GM18909 (cell line): ENCODE measurements around the gene HAUS7.

Experiments used
- ATAC-seq: cut with Tn5 transposase; IDR thresholded peaks from one replicate; pipeline ENCODE4 v1.9.1; 2021; ENCODE audit warnings: mild to moderate bottlenecking; ENCODE audit not compliant: unreplicated experiment, poor library complexity

HAUS7 gene

GRCh38 chrX:153458476-153458875 lies 11.9 kb downstream of the HAUS7 start:
- no peak for ATAC-seq

- no peak for ATAC-seq
Measured at GRCh38 chrX:153457827-153458466, 12.4 kb downstream of the HAUS7 start.

- ATAC-seq, result no peak
Measured at GRCh38 chrX:153457136-153457825, 13.1 kb downstream of the HAUS7 start.

GRCh38 chrX:153456704-153457103 lies 13.7 kb downstream of the HAUS7 start:
- ATAC-seq, result no peak

GRCh38 chrX:153456161-153456560 lies 14.2 kb downstream of the HAUS7 start:
- ATAC-seq, result no peak

GRCh38 chrX:153455571-153455970 lies 14.8 kb downstream of the HAUS7 start:
- no peak for ATAC-seq

GRCh38 chrX:153454901-153455550 lies 15.3 kb downstream of the HAUS7 start:
- ATAC-seq, result no peak

GRCh38 chrX:153450949-153451277 lies 19.5 kb downstream of the HAUS7 start:
- ATAC-seq, result no peak

GRCh38 chrX:153450114-153450948 lies 20.0 kb downstream of the HAUS7 start:
- ATAC-seq, result no peak

- no peak for ATAC-seq
Measured at GRCh38 chrX:153449368-153450113, 20.8 kb downstream of the HAUS7 start.

- ATAC-seq, result no peak
Measured at GRCh38 chrX:153448556-153449367, 21.6 kb downstream of the HAUS7 start.

GRCh38 chrX:153447581-153447960 lies 22.8 kb downstream of the HAUS7 start:
- no peak for ATAC-seq

GRCh38 chrX:153446950-153447580 lies 23.3 kb downstream of the HAUS7 start:
- ATAC-seq, result no peak

GRCh38 chrX:153446636-153446936 lies 23.8 kb downstream of the HAUS7 start:
- ATAC-seq, result no peak

GRCh38 chrX:153445856-153446635 lies 24.3 kb downstream of the HAUS7 start, which contains the start of gene TREX2:
TSS of gene TREX2 (minus strand) at chrX:153446056. CDS start at chrX:153445430, 626 bp downstream.
- ATAC-seq, result no peak

GRCh38 chrX:153445106-153445855 lies 25.1 kb downstream of the HAUS7 start:
- no peak for ATAC-seq

GRCh38 chrX:153444333-153445011 lies 25.9 kb downstream of the HAUS7 start:
- no peak for ATAC-seq
